Measurements from ENCODE around the gene DLG2. TPM values are rescaled to one million over a fixed set of nuclear protein-coding genes. Genes with fewer than 3 reads are reported as not detected.

Gene DLG2
- total and polyA plus RNA-seq, 7 donors: 0.60 to 25.8 (median 9.7) TPM; not detected in 1

GRCh38 chr11:83784419-83784818 is 1842.7 kb downstream of the DLG2 start:
- H3K36me3 ChIP-seq: no peaks in the 10 kb centered on the region
- H3K4me3 ChIP-seq: no peak overlapping the region
- intact Hi-C loops (cut with DNase I): no loop called here
- no peak for DNase-seq
- H3K4me1 ChIP-seq: no peaks in the 10 kb centered on the region
- TF ChIP-seq CTCF (IDR thresholded peaks at IDR 0.05): no peak
- no peak for TF ChIP-seq EP300 (IDR thresholded peaks at IDR 0.05)
- TF ChIP-seq POLR2AphosphoS5 (IDR thresholded peaks at IDR 0.05): no peak
- no peak for TF ChIP-seq POLR2A (IDR thresholded peaks at IDR 0.05)
- H3K27me3 ChIP-seq: no peaks in the 10 kb centered on the region
- WGBS, 2 donors: 84 to 85% methylated on average over 1 of the region's 1 CpG
- no peaks in the 10 kb centered on the region for H3K9me3 ChIP-seq
- no peak overlapping the region for H3K27ac ChIP-seq

DNA sequence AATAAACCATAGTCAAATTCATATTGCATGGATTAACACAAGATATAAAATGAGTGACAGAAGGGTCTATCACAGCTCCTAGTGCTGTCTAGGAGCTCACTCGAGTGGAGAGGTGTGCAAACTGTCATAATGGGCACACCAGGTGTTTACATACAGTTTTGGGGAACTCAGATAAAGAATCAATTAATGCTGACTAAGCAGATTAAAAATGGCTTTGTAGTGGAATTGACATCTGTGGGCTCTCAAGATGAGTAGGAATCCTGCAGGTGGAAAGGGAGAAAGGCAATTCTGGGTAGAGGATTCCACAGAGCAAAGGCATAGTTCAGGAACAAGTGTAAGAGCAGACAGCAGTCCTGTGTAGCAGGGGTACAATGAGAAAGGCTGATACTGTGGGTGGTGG is 1844.8 kb downstream of the DLG2 start:
- Histone ChIP-seq H3K4me3 (no peak overlapping the region), H3K27me3 (no peaks in the 10 kb centered on the region), H3K9me3 (no peaks in the 10 kb centered on the region), H3K27ac (no peak overlapping the region), H3K36me3 (no peaks in the 10 kb centered on the region), H3K4me1 (no peaks in the 10 kb centered on the region)
- WGBS, 2 donors: 15 to 43% methylated on average over 1 of the region's 1 CpG
- TF ChIP-seq CTCF (IDR thresholded peaks at IDR 0.05) (no peak), POLR2AphosphoS5 (IDR thresholded peaks at IDR 0.05) (no peak), EP300 (IDR thresholded peaks at IDR 0.05) (no peak), POLR2A (IDR thresholded peaks at IDR 0.05) (no peak)
- intact Hi-C loops (cut with DNase I): no loop called here
- DNase-seq: no peak

GRCh38 chr11:83779876-83780275 is 1847.3 kb downstream of the DLG2 start:
- DNase-seq: no peak
- Histone ChIP-seq H3K4me1 (no peaks in the 10 kb centered on the region), H3K27me3 (no peaks in the 10 kb centered on the region), H3K4me3 (no peak overlapping the region), H3K27ac (no peak overlapping the region), H3K9me3 (no peaks in the 10 kb centered on the region), H3K36me3 (no peaks in the 10 kb centered on the region)
- intact Hi-C loops (cut with DNase I): no loop called here
- 80 to 88% methylated on average over 4 of the region's 4 CpGs for WGBS, 2 donors
- TF ChIP-seq POLR2AphosphoS5 (IDR thresholded peaks at IDR 0.05) (no peak), POLR2A (IDR thresholded peaks at IDR 0.05) (no peak)

- DNase-seq: no peak
- Histone ChIP-seq H3K36me3 (no peaks in the 10 kb centered on the region), H3K27me3 (no peaks in the 10 kb centered on the region), H3K4me3 (no peak overlapping the region), H3K27ac (no peak overlapping the region), H3K4me1 (no peaks in the 10 kb centered on the region), H3K9me3 (no peaks in the 10 kb centered on the region)
- TF ChIP-seq POLR2A (IDR thresholded peaks at IDR 0.05) (no peak), EP300 (IDR thresholded peaks at IDR 0.05) (no peak), POLR2AphosphoS5 (IDR thresholded peaks at IDR 0.05) (no peak), CTCF (IDR thresholded peaks at IDR 0.05) (no peak)
- 58 to 73% methylated on average over 2 of the region's 2 CpGs for WGBS, 2 donors
- intact Hi-C loops (cut with DNase I): no loop called here
Observed at GRCh38 chr11:83778596-83778995, 1848.5 kb downstream of the DLG2 start.

DNA sequence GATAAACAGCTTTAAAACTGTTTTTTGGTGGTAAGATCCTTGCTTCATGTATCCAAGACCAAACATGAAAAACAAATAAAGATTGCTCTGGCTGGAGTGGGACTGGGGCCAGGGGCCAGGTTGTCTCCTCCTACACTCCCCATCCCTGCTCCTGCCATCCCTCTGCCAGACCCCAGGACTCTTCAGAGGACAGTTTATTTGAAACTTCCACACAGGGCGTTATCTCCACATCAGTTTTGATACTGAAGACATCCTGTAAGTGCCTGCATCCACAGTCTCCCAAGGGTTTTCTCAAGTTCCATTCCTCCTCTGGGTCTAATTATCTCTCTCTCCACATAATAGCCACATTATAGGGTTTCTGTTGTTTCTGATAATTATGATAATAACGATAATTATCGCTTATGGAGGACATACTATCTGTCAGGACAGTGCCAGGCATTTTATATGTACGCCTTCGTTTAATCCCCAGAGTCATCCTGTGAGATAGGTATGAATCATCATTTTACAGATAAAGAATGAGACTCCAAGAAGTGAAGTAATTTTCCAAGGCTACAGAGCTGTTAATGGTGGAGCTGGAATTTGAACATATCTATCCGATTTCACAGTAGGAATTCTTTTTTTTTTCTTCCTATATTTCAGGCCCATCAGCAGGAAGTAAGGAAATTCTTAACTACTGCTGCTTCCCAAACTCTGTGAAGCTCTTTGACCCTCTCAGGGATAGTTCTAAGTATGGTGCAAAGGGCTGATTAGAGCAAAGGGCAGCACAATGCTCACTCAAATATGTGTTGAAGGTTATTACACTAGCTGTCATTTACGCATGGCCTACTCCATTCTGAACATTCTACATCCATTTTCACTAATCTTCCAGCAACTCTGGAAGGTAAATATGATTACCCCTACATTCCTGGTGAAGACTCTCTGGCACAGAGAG is 1852.9 kb downstream of the DLG2 start:
- no peak for DNase-seq
- Histone ChIP-seq H3K4me3 (no peak overlapping the region), H3K36me3 (no peaks in the 10 kb centered on the region), H3K27ac (no peak overlapping the region), H3K4me1 (no peaks in the 10 kb centered on the region), H3K9me3 (no peaks in the 10 kb centered on the region), H3K27me3 (no peaks in the 10 kb centered on the region)
- intact Hi-C loops (cut with DNase I): no loop called here
- TF ChIP-seq CTCF (IDR thresholded peaks at IDR 0.05) (no peak), POLR2A (IDR thresholded peaks at IDR 0.05) (no peak), EP300 (IDR thresholded peaks at IDR 0.05) (no peak), POLR2AphosphoS5 (IDR thresholded peaks at IDR 0.05) (no peak)
- 84% methylated on average over 7 of the region's 7 CpGs for WGBS, 2 donors

All from sigmoid colon (tissue), 7 donors.